ENCODE measurements around the gene MYL2.

The MYL2 gene

GRCh38 chr12:110888256-110888991, 32.0 kb downstream of the MYL2 start:
- no peak for DNase-seq

- DNase-seq: no peak
These were observed 35.1 kb downstream of the MYL2 start for GRCh38 chr12:110885152-110885840.

- DNase-seq: no peak
These were observed 37.1 kb downstream of the MYL2 start for GRCh38 chr12:110883251-110883650.

GRCh38 chr12:110880651-110881050, 39.7 kb downstream of the MYL2 start:
- no peak for DNase-seq

GRCh38 chr12:110874781-110875180, 45.6 kb downstream of the MYL2 start:
- no peak for DNase-seq

GRCh38 chr12:110874351-110874750, 46.0 kb downstream of the MYL2 start:
- DNase-seq: no peak

GRCh38 chr12:110872100-110872499, 48.3 kb downstream of the MYL2 start:
- no peak for DNase-seq

GRCh38 chr12:110869803-110870202, 50.6 kb downstream of the MYL2 start:
- no peak for DNase-seq

- no peak for DNase-seq
These were observed 51.4 kb downstream of the MYL2 start for GRCh38 chr12:110869026-110869425.

- no peak for DNase-seq
These were observed 54.9 kb downstream of the MYL2 start for GRCh38 chr12:110865521-110865920.

GRCh38 chr12:110863161-110863560, 57.2 kb downstream of the MYL2 start:
- DNase-seq: no peak

- DNase-seq: no peak
These were observed 58.0 kb downstream of the MYL2 start for GRCh38 chr12:110862329-110862728.

- DNase-seq: no peak
These were observed 58.6 kb downstream of the MYL2 start for GRCh38 chr12:110861729-110862128.

All from fibroblast of skin of scalp (primary cell).